ENCODE measurements around the gene PRM1. TPM values are rescaled to one million over a fixed set of nuclear protein-coding genes. Genes with fewer than 3 reads are reported as not detected.

The PRM1 gene
- total and polyA plus RNA-seq, 11 donors = not detected

- Histone ChIP-seq H3K4me3 (no peak overlapping the region), H3K27me3 (no peaks in the 10 kb centered on the region), H3K36me3 (no peaks in the 10 kb centered on the region), H3K27ac (no peak overlapping the region), H3K4me1 (peaks cover 0 to 39% (median 0%) of the 10 kb centered on the region in 12 donors), H3K9me3 (peaks cover 0 to 4% (median 0%) of the 10 kb centered on the region in 12 donors)
- TF ChIP-seq CTCF (IDR thresholded peaks at IDR 0.05) (no peak), POLR2A (IDR thresholded peaks at IDR 0.05) (no peak)
- intact Hi-C loops (cut with DNase I) = no loop called here
- 88 to 92% (median 89%) methylated on average over 8 of the region's 8 CpGs for WGBS, 4 donors
- no peak for ATAC-seq
- no peak for DNase-seq
Observed at GRCh38 chr16:11306381-11306780, 25.3 kb upstream of the PRM1 start.

- no peak for ATAC-seq
- 69 to 76% (median 75%) methylated on average over 18 of the region's 18 CpGs for WGBS, 4 donors
- Histone ChIP-seq H3K27me3 (no peaks in the 10 kb centered on the region), H3K9me3 (peaks cover 0 to 4% (median 0%) of the 10 kb centered on the region in 12 donors), H3K4me1 (peaks cover 0 to 14% (median 0%) of the 10 kb centered on the region in 12 donors), H3K36me3 (no peaks in the 10 kb centered on the region), H3K4me3 (no peak overlapping the region), H3K27ac (no peak overlapping the region)
- intact Hi-C loops (cut with DNase I) = no loop called here
- TF ChIP-seq CTCF (IDR thresholded peaks at IDR 0.05) (no peak), POLR2A (IDR thresholded peaks at IDR 0.05) (no peak)
- DNase-seq = no peak
Observed at GRCh38 chr16:11303405-11304138, 22.4 kb upstream of the PRM1 start.

GRCh38 chr16:11302977-11303376, 21.8 kb upstream of the PRM1 start:
- no peak for ATAC-seq
- 53 to 73% (median 68%) methylated on average over 4 of the region's 4 CpGs for WGBS, 4 donors
- H3K9me3 ChIP-seq = peaks cover 0 to 4% (median 0%) of the 10 kb centered on the region in 12 donors
- intact Hi-C loops (cut with DNase I) = no loop called here
- no peak overlapping the region for H3K4me3 ChIP-seq
- peak in 1 of 5 donors; percentile 1 for DNase-seq
- H3K27ac ChIP-seq = no peak overlapping the region
- H3K36me3 ChIP-seq = no peaks in the 10 kb centered on the region
- peaks cover 0 to 14% (median 0%) of the 10 kb centered on the region in 12 donors for H3K4me1 ChIP-seq
- TF ChIP-seq CTCF (IDR thresholded peaks at IDR 0.05) (no peak), POLR2A (IDR thresholded peaks at IDR 0.05) (no peak)
- no peaks in the 10 kb centered on the region for H3K27me3 ChIP-seq

GRCh38 chr16:11301645-11302501, 20.7 kb upstream of the PRM1 start:
- intact Hi-C loops (cut with DNase I) = no loop called here
- ATAC-seq (no peak), DNase-seq (peak in 1 of 5 donors; percentile 2)
- peaks cover 0 to 4% (median 0%) of the 10 kb centered on the region in 12 donors for H3K9me3 ChIP-seq
- 76 to 77% (median 77%) methylated on average over 4 of the region's 4 CpGs for WGBS, 4 donors
- H3K4me1 ChIP-seq = peaks cover 0 to 15% (median 10%) of the 10 kb centered on the region in 12 donors
- H3K36me3 ChIP-seq = no peaks in the 10 kb centered on the region
- TF ChIP-seq CTCF (IDR thresholded peaks at IDR 0.05) = no peak
- TF ChIP-seq POLR2A (IDR thresholded peaks at IDR 0.05) = no peak
- no peak overlapping the region for H3K4me3 ChIP-seq
- no peak overlapping the region for H3K27ac ChIP-seq
- H3K27me3 ChIP-seq = no peaks in the 10 kb centered on the region
